ENCODE data around the gene FHAD1.
A peak's percentile ranks its signal among the peaks of the same experiment; 100 is the strongest.

Gene FHAD1

DNA sequence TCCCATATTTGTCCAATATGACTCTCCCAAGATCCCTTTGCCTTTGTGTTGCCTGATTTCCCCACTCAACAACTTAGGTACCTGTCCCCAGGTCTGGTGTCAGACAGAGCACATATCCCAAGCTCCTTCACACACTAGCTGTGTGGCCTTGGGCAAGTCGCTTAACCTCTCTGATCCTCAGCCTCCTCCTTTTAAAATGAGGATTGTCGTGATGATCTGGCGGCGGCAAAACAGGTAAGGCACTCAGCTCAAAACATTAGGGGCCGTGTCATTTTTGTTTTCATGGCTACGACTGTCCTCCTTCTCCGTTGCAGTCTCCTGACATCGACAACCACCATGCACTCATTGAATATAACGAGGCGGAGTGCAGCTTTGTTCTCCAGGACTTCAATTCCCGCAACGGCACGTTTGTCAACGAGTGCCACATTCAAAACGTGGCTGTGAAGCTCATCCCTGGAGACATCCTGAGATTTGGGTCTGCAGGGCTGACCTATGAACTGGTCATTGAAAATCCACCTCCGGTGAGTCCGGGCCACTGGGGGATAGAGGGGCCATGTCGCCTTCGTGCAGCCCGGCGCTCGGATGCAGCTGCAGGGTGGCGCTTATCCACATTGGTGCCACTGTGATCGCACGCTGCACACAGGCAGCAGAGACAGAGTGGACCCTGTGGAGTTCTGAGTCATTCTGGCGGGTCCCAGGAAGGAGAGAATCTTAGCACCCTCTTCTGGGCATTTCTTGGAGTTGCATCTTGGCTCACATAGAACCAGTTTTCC is 25.2 kb downstream of the FHAD1 start:
- DNase-seq (ENCODE audit: extremely low spot score): peak; percentile 80
- CTCF ChIA-PET: interaction anchor here (0.6 to 7.1 kb wide), 16 partner anchors 9 to 149 kb away, joined by 3 to 65 read pairs (median 4); no protein-coding TSS in a partner anchor
- POLR2A ChIA-PET: no interaction called here
- TF ChIP-seq CTCF (IDR thresholded peaks at IDR 0.05; ENCODE audit: control extremely low read depth, extremely low read depth, low read depth, missing control alignments): peak; percentile 79

DNA sequence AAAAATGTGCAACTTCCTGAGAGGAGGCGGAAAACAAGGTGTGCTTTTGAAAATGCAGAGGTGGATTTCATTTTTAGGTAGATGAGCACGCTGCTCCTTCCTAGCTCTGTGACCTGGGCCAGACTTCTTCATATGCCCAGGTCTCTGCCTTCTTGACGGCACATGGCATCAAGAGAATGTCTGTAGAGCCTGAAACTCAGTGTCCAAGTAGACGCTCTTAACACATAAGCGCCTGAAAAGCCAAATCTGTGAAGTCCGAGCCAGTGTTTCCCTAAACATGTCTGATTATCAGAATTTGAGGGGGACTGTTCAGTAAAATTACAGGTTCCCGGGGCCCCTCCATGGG is 25.7 kb downstream of the FHAD1 start:
- CTCF ChIA-PET: interaction anchor here (1.1 to 7.1 kb wide), 7 partner anchors 11 to 145 kb away, joined by 3 to 65 read pairs (median 6); no protein-coding TSS in a partner anchor
- no peak for DNase-seq (ENCODE audit: extremely low spot score)
- POLR2A ChIA-PET: no interaction called here
- peak; percentile 12 for TF ChIP-seq CTCF (IDR thresholded peaks at IDR 0.05; ENCODE audit: control extremely low read depth, extremely low read depth, low read depth, missing control alignments)

DNA sequence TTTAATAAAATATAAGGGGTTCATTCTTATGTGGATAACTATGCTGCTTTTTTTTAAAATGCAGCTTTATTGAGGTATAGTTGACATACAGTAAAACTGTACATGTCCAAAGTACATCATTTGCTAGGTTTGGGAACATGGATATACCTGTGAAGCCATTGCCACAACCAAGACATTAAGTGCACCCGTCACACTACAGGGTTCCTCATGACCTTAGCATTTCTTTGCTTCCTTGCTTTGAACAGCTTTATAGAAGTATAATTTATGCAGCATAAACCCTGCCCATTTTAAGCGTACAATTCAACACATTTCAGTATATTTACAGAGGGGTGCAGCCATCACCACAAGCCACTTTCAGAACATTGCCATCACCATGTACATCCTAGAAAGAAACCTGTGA is 26.3 kb downstream of the FHAD1 start:
- ChIA-PET POLR2A (no interaction called here), CTCF (interaction anchor here (1.4 to 7.1 kb wide), 2 partner anchors 18 to 146 kb away, joined by 6 to 65 read pairs; no protein-coding TSS in a partner anchor)

GRCh38 chr1:15275921-15276683 is 29.1 kb downstream of the FHAD1 start:
- no peak for TF ChIP-seq CTCF (IDR thresholded peaks at IDR 0.05; ENCODE audit: control extremely low read depth, extremely low read depth, low read depth, missing control alignments)
- no peak for DNase-seq (ENCODE audit: extremely low spot score)
- ChIA-PET CTCF (interaction anchor here (0.9 to 7.1 kb wide), 3 partner anchors 24 to 149 kb away, joined by 3 to 65 read pairs (median 3); no protein-coding TSS in a partner anchor), POLR2A (no interaction called here)

More for the DNA sequence above, 26.3 kb downstream of the FHAD1 start:
- no peak for DNase-seq (ENCODE audit: extremely low spot score)
- TF ChIP-seq CTCF (IDR thresholded peaks at IDR 0.05; ENCODE audit: control extremely low read depth, extremely low read depth, low read depth, missing control alignments): no peak

- ChIA-PET CTCF (interaction anchor here (0.9 kb wide), 1 partner anchor 148 kb away, joined by 3 read pairs; no protein-coding TSS in a partner anchor), POLR2A (no interaction called here)
- TF ChIP-seq CTCF (IDR thresholded peaks at IDR 0.05; ENCODE audit: control extremely low read depth, extremely low read depth, low read depth, missing control alignments): no peak
- no peak for DNase-seq (ENCODE audit: extremely low spot score)
Measured at GRCh38 chr1:15276691-15277446, 29.8 kb downstream of the FHAD1 start.

GRCh38 chr1:15277447-15277838 is 30.4 kb downstream of the FHAD1 start:
- ChIA-PET POLR2A (no interaction called here), CTCF (no interaction called here)
- DNase-seq (ENCODE audit: extremely low spot score): no peak
- TF ChIP-seq CTCF (IDR thresholded peaks at IDR 0.05; ENCODE audit: control extremely low read depth, extremely low read depth, low read depth, missing control alignments): no peak

Data from GM10248 (cell line).